NCI-H1105 (cell line): ENCODE data around the gene SORBS1.

ENCODE experiments used
- DNase-seq: peaks from one replicate; lab custom pipeline; 2025; lab: John Stamatoyannopoulos, UW

Gene SORBS1

DNA sequence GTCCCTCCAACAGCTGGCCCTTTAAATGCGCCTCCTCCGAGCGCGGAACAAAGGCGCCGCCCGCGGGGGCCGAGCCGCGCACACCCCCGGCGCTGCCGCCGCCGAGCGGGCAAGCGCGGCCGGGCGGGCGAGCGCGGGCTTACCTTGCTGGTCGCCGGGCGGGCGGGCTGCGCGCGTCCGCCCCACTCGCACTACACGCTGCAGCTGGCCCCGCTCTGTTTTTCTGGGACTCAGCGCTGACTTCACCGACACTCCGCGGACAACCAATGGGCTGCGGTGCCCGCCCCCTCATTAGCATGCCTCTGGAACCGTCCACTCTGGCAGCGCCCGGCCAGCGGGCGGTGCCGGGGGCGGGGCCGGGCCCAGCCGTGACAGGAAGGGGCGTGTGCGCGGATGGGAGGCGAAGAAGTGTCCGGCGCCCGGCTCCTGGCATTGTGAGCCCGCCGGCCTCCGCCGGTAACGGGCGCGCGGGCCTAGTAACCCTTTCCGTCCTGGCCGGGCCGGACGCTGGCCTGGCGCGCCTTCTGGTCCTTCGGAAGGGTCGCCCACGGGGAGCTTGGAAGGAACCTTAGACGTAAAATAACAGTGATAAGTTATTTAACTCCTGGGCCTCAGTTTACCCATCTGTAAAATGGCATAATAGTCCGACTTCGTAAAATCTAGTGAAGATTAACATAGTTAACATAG lies at the start of gene SORBS1:
TSS of gene SORBS1 (minus strand) at position 195 of the 687 bp plus-strand sequence. CDS start 120,236 bp downstream, outside the sequence.
- peak; percentile 79 for DNase-seq

DNA sequence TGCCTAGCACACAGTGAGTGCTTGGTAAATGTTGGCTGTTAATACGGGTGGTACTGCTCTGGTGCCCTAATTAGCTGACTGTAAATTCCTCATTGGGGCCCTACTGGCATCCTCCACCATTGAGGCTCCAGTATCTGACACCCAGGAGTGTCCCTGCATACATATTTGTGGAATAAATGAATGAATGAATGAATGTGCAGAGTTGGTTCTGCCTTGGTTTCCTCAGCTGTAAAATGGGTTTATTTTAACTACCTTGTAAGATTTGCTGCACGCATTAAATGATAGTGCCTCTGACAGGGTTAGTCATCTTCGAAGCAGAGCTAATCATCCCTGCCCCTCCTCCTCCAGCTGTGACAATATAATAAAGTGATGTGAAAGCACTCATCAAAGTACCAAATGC lies 49.6 kb upstream of the SORBS1 start:
- no peak for DNase-seq

DNA sequence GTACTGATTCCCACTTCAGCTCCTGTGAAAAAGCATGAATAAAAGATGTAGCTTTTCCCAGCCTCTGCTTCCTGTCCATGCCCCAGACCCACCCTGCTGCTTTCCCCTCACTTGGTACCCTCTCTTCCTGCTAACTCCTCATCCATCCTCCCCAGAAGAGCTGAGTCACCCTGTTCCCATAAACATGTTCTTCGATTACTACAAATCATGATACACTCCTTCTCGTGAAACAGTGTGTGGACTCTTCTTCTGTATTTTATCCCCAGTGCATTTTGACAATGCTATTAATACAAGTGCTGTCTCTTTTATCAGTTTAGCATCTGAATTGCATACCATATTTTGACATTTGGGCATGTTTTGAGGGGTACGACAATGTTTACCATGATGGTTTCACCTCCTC lies 45.8 kb upstream of the SORBS1 start:
- no peak for DNase-seq

DNA sequence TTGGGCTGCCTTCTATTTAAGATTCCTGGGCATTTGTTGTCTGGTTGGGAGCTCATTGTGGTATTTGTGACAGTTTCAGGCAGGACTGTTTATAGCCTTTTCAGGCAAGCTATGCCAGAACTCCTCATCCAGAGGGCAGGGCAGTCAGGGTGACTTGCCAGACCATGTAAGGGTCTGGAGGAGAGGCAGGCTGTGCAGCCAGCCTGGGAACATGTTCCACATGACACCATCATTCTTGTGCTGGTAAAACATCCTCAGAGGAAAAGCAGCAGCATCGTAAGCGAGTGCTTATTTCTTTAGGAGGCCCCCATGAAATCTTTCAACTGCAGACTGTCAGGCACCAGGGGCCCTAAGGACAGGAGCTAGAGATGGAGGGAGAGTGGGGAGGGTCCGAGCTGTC lies 44.0 kb upstream of the SORBS1 start:
- no peak for DNase-seq

DNA sequence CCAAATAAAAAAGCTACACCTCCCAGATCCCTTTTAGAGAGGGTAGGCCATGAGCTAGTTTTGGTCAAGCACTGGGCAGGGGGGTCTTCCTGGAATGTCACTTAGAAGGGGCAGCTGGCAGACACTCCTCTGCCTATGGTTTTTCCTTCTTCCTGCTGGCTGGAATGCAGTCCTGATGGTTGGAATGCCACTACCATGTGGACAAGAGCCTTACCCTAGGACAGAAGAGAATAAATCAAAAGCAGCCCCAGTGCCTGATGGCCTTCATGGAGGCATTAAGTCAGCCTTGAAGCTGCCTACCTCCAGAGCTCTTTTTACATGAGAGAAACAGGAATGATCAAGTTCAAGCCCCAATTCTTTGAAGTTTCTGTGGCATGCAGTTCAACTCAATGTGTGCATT lies 43.5 kb upstream of the SORBS1 start:
- no peak for DNase-seq

DNA sequence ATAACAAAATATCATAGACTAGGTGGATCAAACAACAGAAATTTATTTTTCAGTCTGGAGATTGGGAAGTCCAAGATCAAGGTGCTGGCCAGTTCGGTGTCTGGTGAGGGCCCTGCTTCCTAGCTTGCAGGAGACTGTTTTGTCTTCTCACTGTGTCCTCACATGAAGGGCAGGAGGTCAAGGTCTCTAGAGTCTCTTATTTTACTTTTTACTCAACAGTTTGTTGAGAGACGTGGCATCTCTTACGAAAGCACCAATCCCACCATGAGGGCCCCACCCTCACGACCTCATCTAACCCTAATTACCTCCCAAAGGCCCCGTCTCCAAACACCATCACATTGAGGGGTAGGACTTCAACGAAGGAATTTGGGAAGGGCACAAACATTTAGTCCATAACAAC lies 41.2 kb upstream of the SORBS1 start:
- DNase-seq, result no peak

DNA sequence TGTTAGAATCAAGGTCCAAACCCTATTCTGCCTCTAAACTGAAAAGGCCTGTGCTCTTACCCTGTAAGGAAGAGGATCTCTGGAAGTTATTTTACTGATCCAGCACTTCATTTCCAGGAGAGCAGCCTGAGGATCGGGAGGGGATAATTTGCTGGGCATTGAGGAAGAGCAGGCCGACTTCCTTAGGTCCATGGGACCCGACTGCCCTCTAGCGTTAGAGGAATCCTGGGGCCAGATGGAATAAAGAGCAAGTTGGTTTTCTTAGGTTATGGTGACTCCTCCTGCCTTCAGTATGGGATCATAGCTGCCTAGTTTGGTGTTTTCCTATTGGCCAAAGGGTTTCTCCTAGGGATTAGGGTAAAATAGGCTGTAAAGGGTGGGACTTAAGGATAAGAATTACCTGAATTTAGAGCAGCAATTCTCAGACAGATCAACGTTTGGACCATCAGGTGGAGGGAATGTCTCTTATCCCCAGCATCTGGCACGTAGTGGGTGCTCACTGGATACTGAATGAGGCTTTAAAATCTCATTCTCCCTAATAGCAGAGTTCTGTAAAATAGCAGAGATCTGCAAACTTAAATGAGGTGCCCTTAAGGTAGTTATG lies 40.0 kb upstream of the SORBS1 start:
- peak; percentile 57 for DNase-seq

DNA sequence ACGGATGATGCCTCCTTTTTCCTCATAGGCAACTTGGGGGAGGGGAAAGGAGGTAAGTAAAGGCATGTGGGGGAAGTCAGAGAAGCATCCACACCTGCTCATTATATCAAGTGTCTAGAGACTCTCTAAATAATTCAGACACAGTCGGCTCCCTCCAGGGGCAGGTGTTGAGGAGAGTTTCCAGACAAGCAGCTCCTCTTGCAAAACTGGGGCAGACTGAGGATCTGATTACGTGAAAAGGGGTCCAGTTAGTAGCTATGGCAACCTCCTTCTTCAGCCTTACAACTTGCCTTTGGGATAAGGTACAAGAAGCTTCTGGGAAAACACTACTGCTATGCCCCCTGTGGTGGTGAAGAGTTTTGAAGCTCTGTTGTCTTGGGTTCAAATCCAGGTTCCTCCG lies 39.0 kb upstream of the SORBS1 start:
- no peak for DNase-seq

DNA sequence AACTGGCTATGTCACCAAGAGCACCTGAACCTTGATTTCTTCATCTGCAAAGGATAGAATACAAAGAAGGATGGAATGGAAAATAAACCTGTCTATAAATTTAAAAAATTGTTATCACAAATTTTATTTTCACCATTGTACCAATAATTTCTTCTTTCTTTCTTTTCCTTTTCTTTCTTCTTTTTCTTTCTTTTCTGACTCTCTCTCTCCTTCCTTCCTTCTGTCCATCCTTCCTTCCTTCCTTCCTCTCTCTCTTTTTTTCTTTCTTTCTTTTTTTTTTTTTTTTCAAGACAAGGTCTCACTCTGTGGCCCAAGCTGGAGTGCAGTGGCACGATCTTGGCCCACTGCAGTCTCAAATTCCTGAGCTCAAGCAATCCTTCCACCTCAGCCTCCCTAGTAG lies 36.6 kb upstream of the SORBS1 start:
- DNase-seq, result no peak

DNA sequence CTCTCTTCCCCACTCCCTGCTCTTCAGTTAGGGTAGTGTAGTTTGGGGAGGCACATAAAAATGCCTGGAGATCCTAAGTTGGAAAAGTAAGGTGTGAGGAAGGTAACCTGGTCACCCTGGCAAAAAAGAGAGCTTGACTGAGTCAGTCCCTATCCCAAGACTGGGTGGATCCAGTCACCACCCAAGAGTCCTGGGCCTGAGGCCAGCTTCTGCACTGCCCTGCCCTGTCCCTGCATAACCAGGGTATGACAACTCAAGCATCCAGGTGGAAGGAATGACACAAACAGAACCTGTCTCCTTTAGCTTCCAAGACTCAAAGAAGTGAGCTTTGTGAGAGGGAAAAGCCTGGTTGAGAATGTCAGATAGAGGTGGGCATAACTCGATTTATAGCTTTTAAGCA lies 26.9 kb upstream of the SORBS1 start:
- DNase-seq, result no peak

DNA sequence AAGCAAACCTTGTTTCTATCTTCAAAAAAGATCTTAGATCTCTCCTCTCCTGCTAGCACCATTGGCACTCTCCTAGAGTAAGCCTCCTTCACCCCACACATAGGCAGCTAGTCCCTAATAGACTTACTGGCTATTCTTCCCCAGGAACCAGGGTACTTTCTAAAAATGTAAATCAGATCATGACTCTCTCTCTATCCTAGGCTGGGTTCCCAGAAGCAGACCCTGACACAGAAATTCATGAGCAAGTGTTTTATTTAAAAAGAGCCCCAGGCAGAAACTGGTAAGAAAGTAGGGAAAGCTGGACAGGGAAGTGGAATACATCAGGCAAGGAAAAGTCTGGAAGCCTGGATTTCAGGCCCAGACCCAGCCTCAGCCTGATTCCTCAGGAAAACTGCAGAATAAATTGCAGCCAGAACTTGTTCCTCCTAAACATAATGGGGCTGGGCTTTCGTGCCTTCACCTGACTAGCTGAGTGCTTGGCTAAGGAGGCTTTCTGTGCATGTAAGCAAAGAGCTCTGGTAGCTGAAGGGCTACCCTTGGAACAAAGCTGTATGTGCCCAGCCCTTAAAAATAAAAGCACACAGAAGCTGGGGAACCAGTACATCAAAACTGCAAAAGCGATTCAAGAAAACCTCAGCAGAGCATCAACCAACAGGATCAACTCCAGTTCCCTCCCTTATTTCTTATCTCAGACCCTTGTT lies 18.8 kb upstream of the SORBS1 start:
- DNase-seq, result no peak

DNA sequence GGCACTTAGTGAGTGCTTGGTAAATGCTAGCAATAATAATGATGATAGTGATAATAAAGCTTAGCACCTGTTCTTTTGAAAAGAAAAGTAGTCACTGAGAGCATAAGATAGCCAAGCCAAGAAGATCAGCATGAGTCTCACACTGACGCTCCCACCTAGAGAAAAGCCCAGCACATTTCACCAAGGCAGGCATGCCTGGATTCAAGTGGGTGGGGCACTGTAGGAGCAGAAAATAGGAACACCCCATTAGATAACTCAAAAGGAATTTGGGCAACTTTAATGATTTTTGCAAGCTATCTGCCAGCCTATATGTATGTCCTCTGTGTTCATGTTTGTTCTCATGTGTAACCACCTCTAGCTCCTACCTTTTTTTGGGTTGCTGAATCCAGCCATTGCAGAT lies 18.1 kb upstream of the SORBS1 start:
- no peak for DNase-seq

DNA sequence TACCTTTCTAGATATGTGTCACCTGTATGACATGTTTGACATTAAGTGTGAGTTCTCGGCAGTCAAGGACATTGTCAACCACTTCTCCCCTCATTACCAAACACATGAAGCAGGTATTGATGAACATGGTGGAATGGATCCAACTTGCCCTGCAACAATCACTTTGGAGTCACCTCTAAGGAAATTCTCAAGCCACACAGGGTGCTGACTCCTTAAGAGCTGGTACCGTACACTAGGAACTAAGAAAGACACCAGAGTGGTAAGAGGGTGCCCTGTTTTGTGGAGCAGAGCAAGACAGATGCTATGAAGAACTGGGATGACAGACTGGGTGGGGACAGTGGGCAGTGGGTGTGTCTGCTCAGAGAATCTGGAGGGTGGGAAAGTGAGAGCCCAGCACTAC lies 17.4 kb upstream of the SORBS1 start:
- no peak for DNase-seq

DNA sequence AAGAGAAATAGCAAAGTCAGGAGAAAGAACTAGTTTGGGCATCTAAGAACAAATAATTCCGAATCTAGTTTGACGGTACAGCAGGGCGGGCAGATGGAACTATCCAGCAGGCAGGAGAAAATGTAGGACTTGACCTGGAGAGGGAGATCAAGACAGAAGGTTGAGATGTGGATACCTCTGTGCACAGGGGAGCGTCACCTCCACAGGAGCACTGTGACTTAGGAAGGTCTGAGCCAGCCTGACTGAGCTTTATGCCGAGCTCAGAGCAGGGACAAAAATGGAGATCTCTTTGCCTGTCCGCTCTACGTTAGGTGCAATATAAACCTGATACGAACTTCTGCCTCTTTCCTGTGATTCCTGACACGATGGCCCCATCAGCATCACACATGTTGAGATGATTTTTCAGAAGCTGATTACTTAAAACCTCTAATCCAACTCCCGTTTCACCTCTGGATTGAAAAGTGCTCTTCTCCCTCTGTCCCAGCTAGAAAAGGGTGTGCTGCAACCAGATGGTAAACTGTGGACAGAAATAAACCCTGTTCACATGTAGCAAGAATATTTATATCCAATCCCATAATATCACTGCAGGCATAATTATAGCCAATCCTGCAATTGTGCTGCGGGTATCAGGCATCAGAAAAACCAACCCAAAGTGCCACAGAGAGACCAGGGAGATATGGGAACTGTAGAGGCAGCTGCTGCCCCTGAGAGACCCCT lies 13.6 kb upstream of the SORBS1 start:
- no peak for DNase-seq

DNA sequence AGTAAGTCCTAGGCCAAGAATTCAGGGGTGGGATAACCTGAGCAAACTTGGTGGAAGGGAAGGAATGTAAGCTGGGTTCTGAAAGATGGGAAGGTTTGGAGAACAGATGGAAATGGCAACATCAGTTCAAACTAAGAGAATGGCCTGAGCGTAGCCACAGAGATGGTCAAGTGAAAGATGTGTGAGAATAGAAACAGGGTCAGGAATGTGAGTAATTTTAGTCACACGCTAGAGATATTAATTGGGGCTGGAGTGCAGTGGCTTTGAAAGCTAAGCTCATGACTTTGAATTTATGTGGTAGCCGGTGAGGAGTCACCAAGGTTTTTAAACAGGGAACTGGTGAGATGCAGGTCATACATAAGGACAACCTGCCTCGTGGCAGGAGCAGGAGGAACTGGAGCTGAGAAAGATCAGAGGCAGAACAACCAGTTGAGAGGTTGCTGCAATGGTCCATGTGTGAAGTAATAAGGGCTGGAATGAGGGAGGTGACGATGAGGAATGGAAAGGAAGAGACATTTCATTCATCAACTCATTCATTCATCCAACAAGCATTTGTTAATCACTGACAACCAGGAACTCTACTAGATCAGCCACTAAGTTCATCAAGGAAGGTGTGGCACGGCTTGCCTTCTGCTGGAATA lies 12.9 kb upstream of the SORBS1 start:
- DNase-seq, result no peak

DNA sequence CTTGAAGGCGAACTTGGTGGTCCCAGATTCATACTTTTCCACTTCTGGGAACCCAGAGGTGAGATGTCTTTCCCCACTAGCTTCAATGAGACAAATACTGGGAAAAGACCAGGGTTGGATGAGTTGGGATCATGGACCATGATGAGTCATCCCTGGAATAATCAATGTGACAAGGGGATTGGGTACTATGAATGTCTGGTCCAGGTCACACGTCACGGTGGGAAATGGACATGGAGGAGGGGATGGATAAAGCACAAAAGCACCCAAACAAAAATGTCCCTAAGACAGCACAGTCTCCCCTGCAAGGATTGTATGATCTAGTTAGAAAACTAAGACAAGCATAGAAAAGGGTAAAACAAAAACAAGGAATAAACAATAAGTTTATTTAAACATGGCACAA lies 12.4 kb upstream of the SORBS1 start:
- no peak for DNase-seq

DNA sequence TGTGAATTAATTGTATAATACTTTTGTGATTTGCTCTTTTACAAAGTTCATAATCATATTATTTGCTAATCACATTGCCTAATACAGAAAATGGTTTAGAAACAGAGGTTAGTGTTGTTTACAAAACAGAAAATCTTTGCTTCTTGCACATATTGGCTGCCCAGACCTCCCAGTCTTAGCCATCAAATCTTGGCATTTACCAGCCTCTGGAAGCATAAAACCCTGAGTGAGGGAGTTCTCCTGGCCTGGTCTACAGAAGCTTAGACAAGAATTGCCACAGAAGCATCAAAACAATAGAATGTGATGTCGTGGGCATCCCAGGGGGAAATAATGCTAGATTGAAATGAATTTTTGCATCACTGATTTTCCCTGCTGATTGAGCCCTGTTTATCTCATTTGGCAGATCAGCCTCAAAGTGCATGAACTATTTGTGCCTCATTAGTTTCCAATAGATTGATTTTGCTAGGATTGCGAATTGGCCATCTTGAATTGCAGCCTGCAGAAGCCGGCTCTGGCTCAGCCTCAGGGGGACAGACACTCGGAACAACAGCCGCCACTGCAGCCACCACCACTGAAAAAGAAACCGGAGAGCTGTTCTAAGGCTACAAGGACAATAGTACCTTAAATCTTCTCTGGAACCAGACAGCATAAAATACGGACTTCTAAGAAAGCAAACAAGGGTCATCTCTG lies 11.1 kb upstream of the SORBS1 start:
- DNase-seq, result no peak

DNA sequence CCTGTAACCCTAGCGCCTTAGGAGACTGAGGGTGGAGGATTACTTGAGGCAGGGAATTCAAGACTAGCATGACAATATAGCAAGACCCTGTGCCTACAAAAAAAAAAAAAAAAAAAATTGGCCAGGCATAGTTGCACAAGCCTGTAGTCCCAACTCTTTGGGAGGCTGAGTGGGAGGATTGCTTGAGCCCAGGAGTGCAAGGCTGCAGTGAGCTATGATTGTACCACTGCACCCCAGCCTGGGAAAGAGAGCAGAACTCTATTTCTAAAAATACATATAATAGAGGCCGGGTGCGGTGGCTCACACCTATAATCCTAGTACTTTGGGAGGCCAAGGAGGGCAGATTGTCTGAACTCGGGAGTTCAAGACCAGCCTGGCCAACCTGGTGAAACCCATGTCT lies 10.2 kb upstream of the SORBS1 start:
- no peak for DNase-seq

DNA sequence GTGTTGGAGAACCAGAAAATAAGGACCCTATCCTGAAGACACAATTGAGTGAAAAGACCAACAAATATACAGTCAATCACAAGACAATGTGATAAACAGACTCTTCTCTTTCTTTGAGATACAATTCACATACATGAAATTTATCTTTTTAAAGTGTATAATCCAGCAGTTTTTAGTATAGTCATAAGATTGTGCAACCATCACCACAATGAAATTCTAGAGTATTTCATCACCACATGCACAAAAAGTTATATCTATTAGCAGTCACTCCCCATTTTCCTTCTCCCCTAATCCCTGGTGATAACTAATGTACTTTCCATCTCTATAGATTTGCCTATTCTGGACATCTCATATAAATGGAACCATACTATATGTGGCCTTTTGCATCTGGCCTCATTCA lies 8.2 kb upstream of the SORBS1 start:
- no peak for DNase-seq

DNA sequence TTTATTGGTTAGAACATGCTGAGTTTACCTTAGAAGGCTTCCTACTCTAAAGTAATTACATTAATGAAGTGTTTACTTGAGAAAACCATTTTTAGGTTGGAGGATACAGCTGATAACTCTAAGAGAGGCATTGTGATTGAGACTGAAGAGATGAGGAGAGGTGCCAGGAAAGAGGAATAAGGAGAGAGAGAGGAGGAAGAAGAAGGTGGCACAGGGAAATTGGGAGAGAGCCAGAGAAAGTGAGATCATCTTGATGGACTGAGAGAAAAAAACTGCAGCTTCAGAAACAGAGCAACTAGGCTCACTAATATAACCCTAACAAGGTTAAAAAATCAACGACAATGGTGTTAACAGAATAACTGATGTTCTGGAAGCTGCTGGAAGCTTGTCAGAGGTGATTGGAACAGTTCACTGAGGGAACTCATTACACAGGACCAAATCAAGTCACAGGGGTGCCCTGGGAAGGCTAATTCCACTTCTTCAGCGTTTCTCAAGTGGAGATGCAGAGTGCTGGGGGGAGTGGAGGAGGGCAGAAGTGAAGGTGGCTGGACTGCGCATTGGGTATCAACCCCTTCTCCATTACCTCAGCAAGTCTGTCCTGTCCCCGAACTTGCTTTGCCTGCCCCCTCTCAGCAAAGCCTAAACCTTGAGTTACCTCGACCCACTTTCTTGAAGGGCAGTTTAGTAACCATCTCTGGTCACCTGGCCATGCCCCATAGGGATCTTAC lies 6.9 kb upstream of the SORBS1 start:
- peak; percentile 6 for DNase-seq

DNA sequence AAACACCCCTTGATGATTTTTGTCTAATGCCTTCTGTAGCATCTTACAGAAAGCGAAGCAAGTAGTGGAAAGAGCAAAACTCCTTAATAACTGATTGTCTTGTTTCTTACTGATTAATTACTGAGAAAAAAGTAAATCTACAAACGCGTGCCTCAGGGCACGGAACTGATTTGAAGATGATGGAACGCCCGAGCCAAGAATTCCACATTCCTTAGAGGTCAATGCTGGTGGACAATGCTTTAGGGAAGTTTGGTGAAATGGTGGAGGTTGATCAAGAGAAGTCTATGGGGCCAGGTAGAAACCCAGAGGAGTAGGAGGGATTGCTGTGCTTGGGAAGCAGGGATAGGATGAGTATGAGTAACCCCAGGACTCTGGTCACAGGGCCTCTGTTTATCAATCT lies 5.0 kb upstream of the SORBS1 start:
- DNase-seq, result no peak
